ENCODE results near the gene COL6A1.

DNA sequence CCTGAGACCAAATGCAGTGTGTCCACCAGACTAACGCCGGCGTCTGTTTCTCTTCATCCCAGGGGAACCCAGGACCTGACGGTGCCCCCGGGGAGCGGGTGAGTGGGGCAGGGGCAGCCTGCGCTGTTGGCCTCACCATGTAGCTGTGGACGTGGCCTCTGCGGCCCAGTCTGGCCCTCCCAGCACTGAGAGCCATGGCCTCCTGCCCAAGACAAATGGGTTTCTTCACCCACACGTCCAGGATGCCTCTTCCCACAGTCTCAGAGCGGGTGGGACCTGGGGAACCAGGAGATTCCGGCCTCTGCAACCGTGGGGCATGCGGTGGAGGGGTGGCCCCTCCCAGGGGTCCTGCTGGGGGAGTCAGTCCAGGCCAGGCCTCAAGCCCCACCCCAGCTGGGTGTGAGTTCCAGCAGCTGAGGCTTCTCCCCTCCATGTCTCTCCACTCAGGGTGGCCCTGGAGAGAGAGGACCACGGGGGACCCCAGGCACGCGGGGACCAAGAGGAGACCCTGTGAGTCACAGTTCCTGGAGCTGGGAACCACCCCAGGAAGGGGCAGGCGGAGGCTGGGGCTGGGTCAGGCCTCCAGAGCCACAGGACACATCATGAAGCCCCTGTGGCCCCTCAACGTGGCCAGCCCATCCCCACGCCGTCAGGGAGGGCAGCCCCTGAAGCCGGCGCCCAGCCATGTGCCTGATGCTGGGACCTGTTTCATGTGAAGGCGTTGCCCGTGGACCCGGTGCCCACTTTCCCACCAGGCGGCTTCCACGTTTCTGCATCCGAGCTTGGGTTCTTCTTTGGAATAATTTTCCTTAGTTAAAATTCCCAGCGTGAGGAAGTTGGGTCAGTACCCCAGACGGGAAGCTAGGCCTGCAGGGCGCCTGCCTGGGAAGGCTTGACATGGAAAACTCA is 11.0 kb downstream of the COL6A1 start:
- TF ChIP-seq CTCF (IDR thresholded peaks at IDR 0.05) (no peak), EZH2 (IDR thresholded peaks at IDR 0.05) (no peak)

All from neural progenitor cell (in vitro differentiated cells).